ENCODE measurements around the gene ANXA4.
A peak's percentile ranks its signal among the peaks of the same experiment; 100 is the strongest.
"Not testable (repeated sequence)": the region's sequence is repeated elsewhere in the genome, so short reads cannot be mapped to it uniquely, and the experiment has no call there.

Gene ANXA4

DNA sequence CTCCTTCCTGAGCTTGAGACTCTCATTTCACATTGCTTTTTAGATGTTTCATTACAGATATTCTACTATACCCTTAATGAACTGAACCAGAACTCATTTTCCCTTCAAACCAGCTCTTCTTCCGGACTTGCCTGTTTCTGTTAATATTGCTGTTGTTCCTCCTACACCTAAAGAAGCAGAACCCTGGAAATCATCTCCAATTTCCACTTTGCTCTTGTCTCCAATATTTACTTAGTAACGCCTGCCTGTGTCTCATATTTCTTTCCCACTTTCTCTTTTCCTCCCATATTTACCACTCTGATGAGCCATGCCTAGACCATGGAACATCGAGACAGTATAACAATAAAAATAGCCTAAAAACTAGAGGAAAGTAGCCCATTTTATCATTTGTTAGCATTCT, 69.7 kb downstream of the ANXA4 start:
- no peak for DNase-seq

DNA sequence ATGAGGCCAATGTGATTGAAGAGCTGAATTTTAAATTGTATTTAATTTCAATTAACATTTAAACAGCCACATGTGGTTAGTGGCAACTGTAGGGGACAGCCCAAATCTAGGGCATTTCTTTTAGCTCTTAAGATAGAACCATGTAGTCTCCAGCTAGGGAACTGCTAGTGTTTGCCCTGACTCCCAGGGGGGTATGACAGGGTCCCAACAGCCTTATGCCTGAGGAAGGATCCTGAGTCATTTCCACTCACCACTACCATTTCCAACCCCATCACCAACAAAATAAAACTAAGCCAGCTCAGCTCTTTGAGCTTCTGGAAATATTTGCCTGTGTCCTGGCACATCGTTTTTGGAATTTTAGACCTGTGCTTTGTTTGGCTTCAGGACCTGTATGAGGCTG, 73.8 kb downstream of the ANXA4 start:
- no peak for DNase-seq

- peak; percentile 62 for DNase-seq
Measured at GRCh38 chr2:69816923-69817542, 75.1 kb downstream of the ANXA4 start.

- DNase-seq = no peak
Measured at GRCh38 chr2:69817729-69818501, 76.0 kb downstream of the ANXA4 start.

GRCh38 chr2:69827796-69828540, 86.0 kb downstream of the ANXA4 start:
- no peak for DNase-seq

GRCh38 chr2:69828938-69829255, 87.0 kb downstream of the ANXA4 start:
- no peak for DNase-seq

GRCh38 chr2:69829256-69830044, 87.5 kb downstream of the ANXA4 start, which contains the start of gene GMCL1:
Gene GMCL1 (plus strand): TSS chr2:69829660. CDS start chr2:69829893, 233 bp downstream.
- DNase-seq = peak; percentile 98

GRCh38 chr2:69830045-69830905, 88.3 kb downstream of the ANXA4 start:
- peak; percentile 18 for DNase-seq

- not testable (repeated sequence) for DNase-seq
Measured at GRCh38 chr2:69830906-69831241, 88.9 kb downstream of the ANXA4 start.

GRCh38 chr2:69831354-69831905, 89.5 kb downstream of the ANXA4 start:
- no peak for DNase-seq

- DNase-seq = no peak
Measured at GRCh38 chr2:69833752-69834151, 91.8 kb downstream of the ANXA4 start.

GRCh38 chr2:69835666-69836065, 93.7 kb downstream of the ANXA4 start:
- DNase-seq = no peak

DNA sequence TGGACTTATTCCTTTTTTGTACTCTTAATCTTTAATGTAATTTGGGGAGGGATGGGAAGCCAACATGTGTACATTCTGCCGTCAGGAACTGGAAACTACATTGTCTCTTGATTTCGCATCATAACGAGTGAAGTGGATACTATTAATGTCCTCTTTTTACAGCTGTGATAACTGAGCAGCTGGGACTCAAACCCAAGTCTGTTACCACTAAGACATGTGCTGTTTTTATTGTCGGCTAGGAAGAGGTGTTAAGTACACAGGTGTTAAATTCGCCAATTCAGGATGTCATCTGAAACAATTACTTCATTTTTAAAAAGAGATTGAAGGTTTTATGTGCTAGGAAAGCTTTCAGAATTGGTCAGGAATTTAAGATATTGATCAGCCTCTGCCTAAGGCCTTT, 94.4 kb downstream of the ANXA4 start:
- DNase-seq = no peak

- no peak for DNase-seq
Measured at GRCh38 chr2:69837533-69837932, 95.6 kb downstream of the ANXA4 start.

DNA sequence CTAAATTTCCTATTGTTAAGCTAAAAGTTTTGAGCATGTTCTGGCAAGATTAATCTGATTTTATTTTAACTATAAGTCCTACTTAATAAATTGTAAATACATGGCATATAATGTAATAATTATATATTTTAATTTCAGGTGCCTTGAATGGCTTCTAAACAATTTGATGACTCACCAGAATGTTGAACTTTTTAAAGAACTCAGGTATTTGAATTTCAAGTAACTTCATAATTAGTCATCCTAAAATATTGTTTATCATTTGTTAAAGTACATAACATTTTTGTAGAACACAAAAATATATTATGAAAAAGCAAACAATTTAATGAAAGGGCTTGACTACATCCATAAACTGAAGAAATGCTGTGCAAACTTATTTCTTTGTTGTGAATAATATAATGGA, 102.1 kb downstream of the ANXA4 start:
- DNase-seq = no peak

GRCh38 chr2:69844560-69844959, 102.6 kb downstream of the ANXA4 start:
- no peak for DNase-seq

DNA sequence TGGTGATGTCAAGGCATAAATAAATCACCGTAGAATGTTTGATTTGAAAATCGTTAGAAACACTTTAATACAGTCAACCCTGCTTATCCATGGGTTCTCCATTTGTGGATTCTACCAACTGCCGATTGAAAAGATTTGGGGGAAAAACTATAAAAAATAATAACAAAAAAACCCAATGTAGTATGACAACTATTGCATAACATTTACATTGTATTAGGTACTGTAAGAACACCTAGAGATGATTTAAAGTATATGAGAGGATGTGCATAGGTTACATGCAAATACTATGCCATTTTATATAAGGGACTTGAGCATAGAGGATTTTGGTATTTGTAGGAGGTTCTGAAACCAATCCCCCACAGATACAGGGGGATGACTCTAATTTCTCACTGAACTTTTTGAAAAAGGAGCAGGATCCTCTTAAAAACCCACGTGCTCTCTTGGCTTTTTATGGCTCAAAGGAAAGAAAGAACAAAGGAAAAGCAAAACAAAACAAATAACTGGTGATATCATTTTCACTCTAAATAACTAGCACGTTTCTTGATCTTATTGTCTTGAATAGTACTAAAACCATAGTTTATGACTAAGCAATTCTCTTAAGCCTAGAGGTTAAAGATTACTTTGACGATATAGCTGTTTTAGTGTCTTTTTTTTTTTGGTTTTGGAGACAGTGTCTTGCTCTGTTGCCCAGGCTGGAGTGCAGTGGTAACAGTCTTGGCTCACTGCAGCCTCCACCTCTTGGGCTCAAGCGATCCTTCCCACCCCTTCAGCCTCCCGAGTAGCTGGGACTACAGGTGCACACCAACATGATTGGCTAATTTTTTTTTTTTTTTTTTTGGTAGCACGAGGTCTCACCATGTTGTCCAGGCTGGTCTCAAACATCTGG, 104.5 kb downstream of the ANXA4 start:
- DNase-seq = no peak

DNA sequence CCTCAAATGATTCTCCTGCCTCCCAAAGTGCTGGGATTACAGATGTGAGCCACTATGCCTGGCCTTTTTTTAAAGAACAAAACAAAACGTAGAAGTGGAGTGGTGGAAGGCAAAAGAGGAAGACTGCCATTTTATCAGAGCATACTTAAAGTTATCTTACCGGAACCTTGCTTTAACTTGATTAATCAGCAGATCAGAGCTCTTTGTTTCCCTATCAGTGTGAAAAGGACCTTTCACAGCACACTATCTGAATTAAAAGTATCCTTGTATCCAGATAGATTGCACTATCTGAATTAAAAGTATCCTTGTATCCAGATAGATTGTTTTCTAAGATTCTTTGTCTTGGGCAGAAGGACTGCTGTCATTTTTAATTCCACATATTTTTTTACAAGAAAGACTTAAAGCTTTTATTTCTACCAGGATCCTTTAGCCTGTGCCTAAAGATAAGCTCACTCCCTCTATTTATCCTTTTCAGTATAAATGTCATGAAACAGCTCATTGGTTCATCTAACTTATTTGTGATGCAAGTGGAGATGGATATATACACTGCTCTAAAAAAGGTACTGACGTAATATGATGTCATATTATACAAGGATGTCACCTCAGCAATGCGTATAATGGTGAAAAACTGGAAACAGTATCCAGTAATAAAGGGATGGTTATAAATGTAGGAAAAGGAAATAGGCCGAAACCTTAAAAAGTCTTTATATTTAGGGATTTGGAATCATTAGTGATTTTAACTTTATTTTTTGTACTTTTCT, 105.3 kb downstream of the ANXA4 start:
- DNase-seq = no peak

GRCh38 chr2:69848186-69848790, 106.4 kb downstream of the ANXA4 start:
- no peak for DNase-seq

GRCh38 chr2:69858261-69858660, 116.3 kb downstream of the ANXA4 start:
- DNase-seq = no peak
